Muscle layer of duodenum (tissue), 2 donors: ENCODE data around the gene ACOX3.
"Not testable (repeated sequence)": the region's sequence is repeated elsewhere in the genome, so short reads cannot be mapped to it uniquely, and the experiment has no call there.

Experiments
- H3K27ac ChIP-seq: one replicate; pipeline ENCODE4 v1.7.0; 2013; ENCODE audit warnings: mild to moderate bottlenecking, low read length
- H3K27me3 ChIP-seq: one replicate; pipeline ENCODE4 v1.7.0; 2013; ENCODE audit warnings: low read depth, mild to moderate bottlenecking, control low read depth, low read length
- H3K36me3 ChIP-seq, 2 donors: one replicate each; pipeline ENCODE4 v1.7.0; 2013; ENCODE audit warnings: low read length in 2 of 2, control low read depth in 1 of 2, mild to moderate bottlenecking in 1 of 2; ENCODE audit not compliant: insufficient read depth in 2 of 2, control insufficient read depth in 1 of 2
- H3K4me1 ChIP-seq, 2 donors: one replicate each; pipeline ENCODE4 v1.7.0; 2013; ENCODE audit warnings: low read length in 2 of 2, mild to moderate bottlenecking in 2 of 2, control low read depth in 1 of 2, moderate library complexity in 1 of 2; ENCODE audit not compliant: insufficient read depth in 2 of 2, control insufficient read depth in 1 of 2
- H3K4me3 ChIP-seq, 2 donors: one replicate each; pipeline ENCODE4 v1.7.0; 2013; ENCODE audit warnings: low read length in 2 of 2, low read depth in 1 of 2, mild to moderate bottlenecking in 1 of 2
- H3K9me3 ChIP-seq, 2 donors: one replicate each; pipeline ENCODE4 v1.7.0; 2013; ENCODE audit warnings: low read length in 2 of 2, control low read depth in 1 of 2, mild to moderate bottlenecking in 1 of 2; ENCODE audit not compliant: control insufficient read depth in 1 of 2
- donor health status: healthy.

ACOX3 gene

DNA sequence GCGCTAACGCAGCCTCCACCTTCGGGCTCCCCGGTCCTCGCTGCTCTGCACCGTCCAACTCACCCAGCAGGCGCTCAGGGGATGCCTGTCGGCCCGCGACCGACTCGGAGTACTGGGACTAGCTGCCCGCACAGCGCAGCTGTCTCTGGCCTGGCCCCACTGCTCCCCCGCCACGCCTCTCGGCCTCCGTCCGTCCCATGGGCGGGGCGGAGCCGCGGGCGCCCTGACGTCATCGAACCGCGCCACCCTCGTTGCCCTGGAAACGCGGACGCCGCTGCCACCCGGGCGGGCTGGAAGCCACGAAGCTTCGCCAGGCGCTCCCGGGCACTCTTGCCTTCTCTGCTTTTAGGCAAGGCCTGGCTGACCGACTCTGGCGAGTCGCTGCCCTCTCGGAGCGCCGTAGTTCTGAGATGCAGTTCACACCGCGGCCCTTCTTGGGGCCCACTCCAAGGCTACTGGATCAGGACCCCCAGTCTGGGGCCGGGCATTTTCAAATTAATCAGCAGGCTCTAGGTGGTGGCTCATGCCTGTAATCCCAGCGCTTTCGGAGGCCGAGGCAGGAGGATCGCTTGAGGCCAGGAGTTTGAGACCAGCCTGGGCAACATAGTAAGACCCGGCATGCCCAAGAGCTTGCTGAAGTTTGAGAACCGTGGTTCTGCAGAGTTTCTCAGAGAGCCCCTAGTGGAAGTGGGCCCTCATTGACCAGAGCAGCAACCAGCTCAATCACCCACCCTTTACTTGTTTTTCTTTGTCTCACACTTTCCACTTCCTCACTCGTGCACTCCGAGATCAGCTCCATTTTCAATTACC, 12.0 kb downstream of the ACOX3 start:
- Histone ChIP-seq H3K4me1 (peaks cover 9 to 27% of the 10 kb centered on the region in 2 donors), H3K27ac (peak overlapping the region; percentile 69), H3K9me3 (no peaks in the 10 kb centered on the region), H3K36me3 (no peaks in the 10 kb centered on the region), H3K27me3 (no peaks in the 10 kb centered on the region), H3K4me3 (peak overlapping the region; percentile 83 to 91)

DNA sequence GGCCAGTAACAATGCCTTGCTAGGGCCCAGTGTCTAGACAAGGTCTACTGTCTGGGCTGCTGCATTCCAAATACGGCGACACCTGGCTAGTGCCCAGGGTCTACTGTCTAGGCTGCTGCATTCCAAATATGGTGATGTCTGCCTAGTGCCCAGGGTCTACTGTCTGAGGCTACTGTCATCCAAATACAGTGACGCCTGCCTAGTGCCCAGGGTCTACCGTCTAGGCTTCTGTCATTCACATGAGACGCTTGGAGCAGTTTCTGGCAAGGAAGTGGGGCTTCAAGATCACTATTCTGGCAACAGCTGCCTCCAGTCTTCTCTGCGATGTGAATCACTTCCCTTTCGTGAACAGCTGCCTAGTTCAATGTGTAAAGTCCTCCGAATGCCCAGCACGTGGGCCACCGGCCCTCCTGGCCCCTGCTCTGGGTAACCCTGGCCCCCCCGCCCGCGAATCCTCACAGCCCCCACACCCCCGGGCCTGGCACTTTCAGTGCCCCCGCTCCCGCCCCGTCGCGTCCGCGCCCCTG, 12.7 kb downstream of the ACOX3 start:
- Histone ChIP-seq H3K4me1 (peaks cover 9 to 27% of the 10 kb centered on the region in 2 donors), H3K9me3 (no peaks in the 10 kb centered on the region), H3K27me3 (no peaks in the 10 kb centered on the region), H3K36me3 (no peaks in the 10 kb centered on the region), H3K4me3 (peak overlapping the region; percentile 83 to 91), H3K27ac (peak overlapping the region; percentile 69)

DNA sequence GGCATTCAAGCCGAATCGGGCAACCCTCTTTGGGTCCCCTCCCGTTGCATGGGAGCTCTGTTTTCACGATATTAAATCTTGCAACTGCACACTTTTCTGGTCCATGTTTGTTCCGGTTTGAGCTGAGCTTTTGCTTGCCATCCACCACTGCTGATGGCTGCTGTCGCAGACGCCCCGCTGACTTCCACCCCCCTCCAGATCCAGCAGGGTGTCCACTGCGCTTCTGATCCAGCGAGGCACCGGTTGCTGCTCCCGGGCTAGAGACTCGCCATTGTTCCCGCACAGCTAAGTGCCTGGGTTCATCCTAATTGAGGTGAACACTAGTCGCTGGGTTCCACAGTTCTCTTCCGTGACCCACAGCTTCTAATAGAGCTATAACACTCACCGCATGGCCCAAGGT, 13.3 kb downstream of the ACOX3 start:
- no peaks in the 10 kb centered on the region for H3K9me3 ChIP-seq
- no peak overlapping the region for H3K27ac ChIP-seq
- no peaks in the 10 kb centered on the region for H3K36me3 ChIP-seq
- no peaks in the 10 kb centered on the region for H3K27me3 ChIP-seq
- H3K4me3 ChIP-seq, result peak overlapping the region; percentile 83 to 91
- H3K4me1 ChIP-seq, result peaks cover 9 to 27% of the 10 kb centered on the region in 2 donors

DNA sequence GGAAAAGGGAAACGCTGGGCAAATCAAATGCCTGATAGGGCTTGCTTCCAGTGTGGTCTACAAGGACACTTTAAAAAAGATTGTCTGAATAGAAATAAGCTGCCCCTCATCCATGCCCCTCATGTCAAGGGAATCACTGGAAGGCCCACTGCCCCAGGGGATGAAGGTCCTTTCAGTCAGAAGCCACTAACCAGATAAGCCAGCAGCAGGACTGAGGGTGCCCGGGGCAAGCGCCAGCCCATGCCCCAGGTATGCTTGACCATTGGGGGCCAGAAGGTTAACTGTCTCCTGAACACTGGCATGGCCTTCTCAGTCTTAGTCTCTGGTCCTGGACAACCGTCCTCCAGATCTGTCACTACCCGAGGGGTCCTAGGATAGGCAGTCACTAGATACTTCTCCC, 17.7 kb downstream of the ACOX3 start:
- Histone ChIP-seq H3K36me3 (no peaks in the 10 kb centered on the region), H3K27me3 (no peaks in the 10 kb centered on the region), H3K9me3 (no peaks in the 10 kb centered on the region), H3K4me3 (no peak overlapping the region), H3K27ac (no peak overlapping the region), H3K4me1 (peaks cover 5 to 18% of the 10 kb centered on the region in 2 donors)

DNA sequence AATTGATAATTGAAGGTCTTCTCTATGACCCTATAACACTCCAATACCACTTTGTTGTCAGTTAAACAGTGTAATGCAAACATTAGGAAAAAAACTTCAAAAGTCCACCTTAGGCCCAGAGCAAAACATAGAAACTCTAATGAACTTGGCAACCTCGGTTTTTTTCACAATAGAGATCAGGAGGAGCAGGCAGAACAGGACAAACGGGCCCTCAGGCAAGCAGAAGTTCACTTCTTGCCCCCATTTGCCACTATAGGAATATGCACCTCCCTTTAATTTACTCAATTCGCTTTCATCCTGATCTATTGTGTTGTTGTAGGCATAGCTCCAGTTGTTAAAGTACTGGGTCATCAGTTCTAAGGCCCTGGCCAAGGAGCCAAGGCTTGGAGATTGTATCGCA, 18.2 kb downstream of the ACOX3 start:
- peaks cover 3 to 13% of the 10 kb centered on the region in 2 donors for H3K4me1 ChIP-seq
- H3K27me3 ChIP-seq, result no peaks in the 10 kb centered on the region
- no peaks in the 10 kb centered on the region for H3K9me3 ChIP-seq
- H3K27ac ChIP-seq, result no peak overlapping the region
- no peaks in the 10 kb centered on the region for H3K36me3 ChIP-seq
- no peak overlapping the region for H3K4me3 ChIP-seq

DNA sequence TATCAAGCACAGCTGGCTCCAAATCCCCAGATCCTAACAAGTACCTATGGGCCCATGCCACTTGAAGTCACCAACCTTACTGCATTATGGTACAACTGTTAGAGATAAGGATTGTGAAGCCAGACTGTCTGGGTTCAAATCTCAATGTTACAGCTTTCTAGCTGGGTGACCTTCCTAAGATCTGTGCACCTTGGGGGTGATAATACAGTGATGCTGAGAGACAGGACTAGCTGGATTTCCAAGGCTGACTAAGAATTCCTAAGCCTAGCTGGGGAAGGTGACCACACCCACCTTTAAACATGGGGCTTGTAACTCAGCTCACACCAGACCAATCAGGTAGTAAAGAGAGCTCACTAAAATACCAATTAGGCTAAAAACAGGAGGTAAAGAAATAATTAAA, 20.4 kb downstream of the ACOX3 start:
- not testable (repeated sequence) for H3K4me1 ChIP-seq, H3K4me3 ChIP-seq, H3K9me3 ChIP-seq, H3K27ac ChIP-seq, H3K27me3 ChIP-seq
- peaks cover 10 to 17% of the 10 kb centered on the region in 2 donors for H3K36me3 ChIP-seq

DNA sequence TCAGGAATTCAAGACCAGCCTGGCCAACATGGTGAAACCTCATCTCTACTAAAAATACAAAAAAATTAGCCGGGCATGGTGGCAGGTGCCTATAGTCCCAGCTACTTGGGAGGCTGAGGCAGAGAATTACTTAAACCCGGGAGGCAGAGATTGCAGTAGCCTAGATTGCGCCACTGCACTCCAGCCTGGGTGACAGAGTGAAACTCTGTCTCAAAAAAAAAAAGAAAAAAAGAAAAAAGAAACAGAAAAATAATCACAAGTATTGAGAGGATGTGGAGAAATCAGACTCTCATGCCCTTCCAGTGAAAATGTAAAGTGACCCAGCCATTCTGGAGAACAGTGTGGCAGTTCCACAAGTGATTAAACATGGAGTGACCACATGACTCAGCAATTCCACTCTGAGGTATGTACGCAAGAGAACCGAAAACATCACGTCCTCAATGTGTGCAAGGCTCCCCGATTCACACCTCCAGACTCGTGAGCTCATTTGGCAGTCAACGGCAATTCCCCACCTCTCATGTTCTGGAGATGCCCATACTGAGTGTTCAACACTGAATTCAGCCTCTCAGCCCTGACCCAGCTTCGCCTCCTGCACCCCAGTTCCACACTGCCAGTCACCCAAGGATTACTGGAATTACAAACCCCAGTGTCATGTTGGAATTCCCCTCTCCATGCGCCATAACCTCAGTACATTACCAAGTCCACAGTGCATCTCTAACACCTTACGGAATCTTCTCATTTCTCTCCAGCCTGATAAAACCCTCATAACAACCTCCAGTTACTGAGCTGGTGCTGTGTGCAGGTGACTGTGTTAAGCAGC, 21.1 kb downstream of the ACOX3 start:
- no peaks in the 10 kb centered on the region for H3K9me3 ChIP-seq
- H3K27ac ChIP-seq, result no peak overlapping the region
- H3K36me3 ChIP-seq, result peaks cover 17 to 25% of the 10 kb centered on the region in 2 donors
- H3K4me1 ChIP-seq, result no peaks in the 10 kb centered on the region
- no peak overlapping the region for H3K4me3 ChIP-seq
- no peaks in the 10 kb centered on the region for H3K27me3 ChIP-seq

DNA sequence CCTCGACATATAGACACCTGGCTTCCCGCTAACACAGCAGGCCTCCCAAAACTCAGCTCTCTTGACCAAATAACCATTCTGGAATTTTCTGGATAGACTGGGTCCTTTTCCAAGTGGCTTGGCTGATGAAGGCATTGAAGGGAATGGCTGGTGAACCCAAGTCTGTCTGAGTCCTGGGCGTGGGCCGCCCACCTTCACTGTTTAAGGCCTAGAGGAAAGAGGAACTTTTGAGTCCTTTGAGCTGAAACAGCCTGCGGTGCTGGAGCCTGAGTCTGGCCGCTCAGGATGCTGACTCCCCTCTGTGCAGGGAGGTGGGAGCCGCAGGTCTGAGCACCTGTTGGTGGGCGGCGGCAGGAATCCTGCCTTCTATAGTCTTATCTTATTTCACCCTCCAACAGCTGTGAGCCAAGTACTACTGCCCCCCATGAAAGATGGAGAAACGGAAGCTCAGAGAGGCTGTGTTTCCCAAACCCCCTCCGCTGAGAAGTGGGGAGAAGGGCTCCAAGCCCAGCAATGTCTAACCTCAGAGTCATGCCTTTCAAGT, 23.4 kb downstream of the ACOX3 start:
- no peaks in the 10 kb centered on the region for H3K27me3 ChIP-seq
- peaks cover 25 to 43% of the 10 kb centered on the region in 2 donors for H3K36me3 ChIP-seq
- H3K9me3 ChIP-seq, result no peaks in the 10 kb centered on the region
- no peak overlapping the region for H3K4me3 ChIP-seq
- H3K27ac ChIP-seq, result no peak overlapping the region
- no peaks in the 10 kb centered on the region for H3K4me1 ChIP-seq

DNA sequence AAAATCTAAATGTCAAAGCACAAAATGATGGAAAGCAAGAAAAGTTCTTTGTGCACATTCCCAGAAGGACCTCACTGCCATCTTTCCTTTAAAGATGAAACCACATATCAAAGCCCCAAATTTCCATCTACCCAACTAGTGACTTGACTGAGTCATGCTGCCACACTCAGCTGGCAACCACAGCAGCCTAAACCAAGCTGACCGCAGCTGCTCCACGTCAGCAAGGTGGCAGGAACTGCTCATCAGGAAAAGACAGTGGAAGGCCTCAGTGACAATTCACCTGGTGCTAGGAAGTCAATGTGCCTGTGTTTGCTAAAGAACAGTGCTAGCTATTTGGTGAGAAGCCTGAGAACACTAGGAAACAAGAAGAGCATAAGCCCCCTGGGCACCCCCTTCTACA, 26.1 kb downstream of the ACOX3 start:
- H3K9me3 ChIP-seq, result no peaks in the 10 kb centered on the region
- H3K27me3 ChIP-seq, result no peaks in the 10 kb centered on the region
- no peak overlapping the region for H3K4me3 ChIP-seq
- peaks cover 0 to 11% of the 10 kb centered on the region in 2 donors for H3K4me1 ChIP-seq
- no peak overlapping the region for H3K27ac ChIP-seq
- peaks cover 25 to 66% of the 10 kb centered on the region in 2 donors for H3K36me3 ChIP-seq

DNA sequence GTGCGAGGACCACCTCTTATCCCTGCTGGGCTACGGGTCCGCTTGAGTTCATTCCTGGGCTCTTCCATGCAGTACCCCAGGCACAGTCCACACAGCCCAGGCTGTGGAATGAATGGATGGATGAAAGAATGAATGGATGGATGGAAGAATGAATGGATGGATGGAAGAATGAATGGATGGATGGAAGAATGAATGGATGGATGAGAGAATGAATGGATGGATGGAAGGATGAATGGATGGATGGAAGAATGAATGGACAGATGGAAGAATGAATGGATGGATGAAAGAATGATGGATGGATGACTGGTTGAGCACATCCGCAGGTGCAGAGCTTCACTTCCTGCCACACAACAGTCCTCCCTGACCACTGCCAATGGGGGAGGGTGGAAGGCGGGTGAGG, 28.2 kb downstream of the ACOX3 start:
- Histone ChIP-seq H3K4me1 (peaks cover 0 to 13% of the 10 kb centered on the region in 2 donors), H3K36me3 (peaks cover 25 to 77% of the 10 kb centered on the region in 2 donors), H3K27me3 (no peaks in the 10 kb centered on the region), H3K9me3 (no peaks in the 10 kb centered on the region), H3K27ac (no peak overlapping the region), H3K4me3 (no peak overlapping the region)
